Astrocyte of the cerebellum (primary cell): Measurements from ENCODE around the gene UTY.

ENCODE experiments used
- DNase-seq: peaks from one replicate; pipeline ENCODE4 v3.0.0-alpha.2; 2011; ENCODE audit warnings: low read depth
- H3K4me3 ChIP-seq: 2 replicates; pipeline ENCODE4 v1.5.1; 2011; ENCODE audit warnings: mild to moderate bottlenecking, low read depth, low read length, moderate library complexity
- CTCF ChIP-seq: IDR thresholded peaks from 2 replicates; pipeline ENCODE4 v1.5.1; 2012; ENCODE audit warnings: low read length, low read depth, moderate library complexity, mild to moderate bottlenecking; ENCODE audit errors: missing control alignments
- in situ Hi-C: cut with HindIII; loops from 2 replicates; pipeline ENCODE4 v1.10.0; 2017; ENCODE audit warnings: low sequenced_read_pairs

UTY gene

GRCh38 chrY:13479828-13480227, at the start of gene UTY:
Gene UTY, minus strand, starts transcription at chrY:13480033. Its CDS starts 368 bp downstream, at chrY:13479665.
- no peak for DNase-seq
- no peak for TF ChIP-seq CTCF
- in situ Hi-C loops: no loop called here
- H3K4me3 ChIP-seq: no peak within 1 kb of the TSS

- no peak overlapping the region for H3K4me3 ChIP-seq
- no peak for TF ChIP-seq CTCF
- in situ Hi-C loops: no loop called here
- no peak for DNase-seq
These were observed 40.6 kb upstream of the UTY start for GRCh38 chrY:13520474-13520873.

GRCh38 chrY:13501215-13501614, 21.4 kb upstream of the UTY start:
- no peak for DNase-seq
- TF ChIP-seq CTCF: no peak
- H3K4me3 ChIP-seq: no peak overlapping the region
- in situ Hi-C loops: no loop called here

- in situ Hi-C loops: no loop called here
- no peak for DNase-seq
- H3K4me3 ChIP-seq: no peak overlapping the region
- TF ChIP-seq CTCF: no peak
These were observed 13.9 kb upstream of the UTY start for GRCh38 chrY:13493737-13494136.

DNA sequence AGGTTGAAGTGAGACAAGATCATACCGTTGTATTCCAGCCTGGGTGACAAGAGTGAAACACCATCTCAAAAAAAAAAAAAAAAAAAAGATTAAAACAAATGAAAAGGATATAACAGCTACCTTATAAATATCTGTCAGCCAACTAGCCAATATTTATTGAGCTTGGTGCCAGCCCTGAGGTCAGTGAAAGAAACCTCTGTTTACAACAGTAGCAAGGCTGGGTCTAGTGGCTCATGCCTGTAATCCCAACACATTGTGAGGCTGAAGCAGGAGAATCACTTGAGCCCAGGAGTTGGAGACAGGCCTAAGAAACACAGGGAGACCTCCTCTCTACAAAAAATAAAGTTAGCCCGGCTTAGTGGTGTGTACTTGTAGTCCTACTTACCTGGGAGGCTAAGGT, 12.6 kb upstream of the UTY start:
- no peak overlapping the region for H3K4me3 ChIP-seq
- no peak for TF ChIP-seq CTCF
- in situ Hi-C loops: no loop called here
- DNase-seq: no peak

GRCh38 chrY:13488738-13489137, 8.9 kb upstream of the UTY start:
- TF ChIP-seq CTCF: no peak
- H3K4me3 ChIP-seq: no peak overlapping the region
- in situ Hi-C loops: no loop called here

More at GRCh38 chrY:13488738-13489137, 8.9 kb upstream of the UTY start:
- no peak for DNase-seq
